GM04503 (cell line): ENCODE data around the gene TMOD3.
A peak's percentile ranks its signal among the peaks of the same experiment; 100 is the strongest.

Experiments
- DNase-seq: peaks from one replicate; pipeline ENCODE4 v3.0.0-alpha.2; 2012; ENCODE audit warnings: low read depth

The TMOD3 gene

DNA sequence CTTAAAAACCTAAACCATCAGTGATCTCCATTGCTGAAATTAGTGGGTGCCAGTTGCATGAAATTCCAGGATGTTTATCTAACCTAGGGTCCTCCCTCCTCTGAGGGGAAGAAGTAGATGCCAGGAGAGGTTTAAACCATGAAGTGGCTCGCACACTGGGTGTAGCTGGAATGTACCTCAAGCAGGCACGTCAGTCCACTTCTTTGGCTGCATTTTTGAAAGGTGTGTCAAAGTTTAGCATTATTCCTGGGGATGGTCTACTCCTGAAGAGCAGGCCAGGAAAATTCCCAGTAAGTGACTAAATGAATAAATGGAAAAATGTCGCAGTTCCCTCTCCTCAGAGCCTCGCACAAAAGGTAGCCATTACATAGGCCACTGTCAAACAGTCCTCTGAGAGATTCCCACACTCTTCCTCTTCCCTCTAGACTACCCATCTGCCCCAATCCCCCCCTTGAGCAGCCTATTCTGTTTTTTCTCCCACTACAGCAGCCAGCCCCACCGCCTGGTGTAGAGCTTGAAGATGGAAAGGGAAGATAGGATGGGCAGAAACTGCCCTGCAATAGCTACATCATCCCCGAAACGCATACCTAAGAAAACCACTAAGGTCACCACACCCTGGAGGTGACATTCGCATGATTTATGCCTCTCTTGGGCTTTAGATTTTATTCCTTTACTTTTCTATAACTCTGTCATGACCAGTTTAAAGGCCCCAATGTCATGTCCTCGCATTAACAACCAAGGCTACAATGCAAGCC, 655 bp upstream of the TMOD3 start:
- DNase-seq: no peak

DNA sequence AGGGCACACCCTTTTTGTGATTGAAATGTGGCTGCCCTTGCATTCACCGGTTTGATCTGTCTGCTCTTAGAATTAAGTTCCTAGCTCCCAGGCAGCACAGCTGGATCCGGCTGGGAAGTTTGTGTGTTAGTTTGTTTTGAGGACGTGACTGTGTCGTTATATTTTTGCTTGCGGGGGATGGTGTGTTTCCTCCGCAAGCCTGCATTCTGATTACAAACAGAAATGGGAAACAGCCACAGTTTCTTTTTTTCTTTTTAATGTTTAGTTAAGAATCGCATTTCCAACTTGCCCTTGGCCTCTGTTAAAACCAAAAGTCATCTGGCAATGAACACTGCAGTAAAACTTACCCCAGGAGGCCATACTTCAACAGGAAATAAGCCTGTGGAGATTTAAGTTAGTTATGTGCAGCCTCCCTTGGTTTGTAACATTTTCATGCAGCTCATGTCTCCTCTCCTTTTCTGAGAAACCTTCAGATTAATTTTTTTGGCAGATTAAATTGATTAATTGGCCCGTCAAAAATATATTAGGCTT, 888 bp downstream of the TMOD3 start:
- DNase-seq: no peak

DNA sequence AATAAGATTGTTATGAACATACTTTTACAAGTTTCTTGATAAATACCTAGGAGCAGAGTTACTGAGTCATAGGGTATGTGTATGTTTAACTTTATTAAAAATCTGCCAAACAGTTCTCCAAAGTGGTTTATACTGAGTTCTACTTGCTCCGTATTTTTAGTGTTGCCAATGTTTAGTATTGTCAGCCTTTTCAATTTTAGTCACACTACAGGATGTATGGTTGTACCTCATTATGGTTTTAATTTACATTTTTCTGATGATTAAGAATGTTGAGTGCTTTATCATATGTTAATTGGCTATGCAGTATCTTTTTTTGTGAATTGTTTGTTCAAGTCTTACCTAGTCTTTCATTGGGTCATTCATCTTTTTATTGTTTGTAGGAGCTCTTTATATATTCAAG, 4.3 kb downstream of the TMOD3 start:
- no peak for DNase-seq

DNA sequence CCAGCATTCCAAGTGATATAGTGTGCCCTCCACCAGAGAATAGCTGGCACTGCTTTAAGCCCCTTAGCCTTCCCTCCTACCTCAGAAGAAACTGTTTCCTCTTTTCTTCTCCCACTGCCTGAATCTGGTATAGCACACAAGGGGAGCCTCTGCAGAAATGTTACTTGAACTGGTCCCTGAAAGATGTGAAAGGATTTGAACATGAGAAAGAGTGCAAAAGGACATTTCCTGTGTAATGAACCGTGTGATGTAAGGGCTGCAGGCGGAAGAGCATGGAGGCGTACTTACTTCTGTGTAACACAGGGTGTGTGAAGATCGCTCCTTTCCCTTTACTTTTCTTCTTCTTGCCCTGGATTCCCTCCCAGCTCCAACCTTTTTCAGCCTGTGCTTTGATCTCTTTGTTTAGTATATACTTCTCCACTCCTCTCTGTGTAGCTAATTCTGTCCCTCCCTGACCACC, 8.4 kb downstream of the TMOD3 start:
- DNase-seq: no peak

DNA sequence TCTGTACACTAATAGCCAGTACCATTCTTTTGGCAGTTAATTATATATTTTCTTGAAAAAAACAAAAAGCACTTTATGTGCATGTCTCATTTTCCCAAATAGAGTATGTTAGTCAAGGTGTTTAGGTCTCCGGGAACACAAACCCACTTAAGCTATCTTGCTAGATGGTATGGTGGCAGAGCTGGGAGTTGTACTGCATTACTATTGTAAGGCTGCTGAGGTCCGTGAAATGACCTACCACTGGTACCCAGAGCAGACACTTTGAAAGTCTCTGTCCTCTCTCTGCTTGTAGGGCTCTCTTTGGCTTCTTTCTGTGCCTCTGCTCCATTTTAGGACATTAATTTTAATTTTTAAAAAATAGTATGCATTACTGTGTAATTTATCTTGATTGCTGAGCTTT, 8.8 kb downstream of the TMOD3 start:
- no peak for DNase-seq

DNA sequence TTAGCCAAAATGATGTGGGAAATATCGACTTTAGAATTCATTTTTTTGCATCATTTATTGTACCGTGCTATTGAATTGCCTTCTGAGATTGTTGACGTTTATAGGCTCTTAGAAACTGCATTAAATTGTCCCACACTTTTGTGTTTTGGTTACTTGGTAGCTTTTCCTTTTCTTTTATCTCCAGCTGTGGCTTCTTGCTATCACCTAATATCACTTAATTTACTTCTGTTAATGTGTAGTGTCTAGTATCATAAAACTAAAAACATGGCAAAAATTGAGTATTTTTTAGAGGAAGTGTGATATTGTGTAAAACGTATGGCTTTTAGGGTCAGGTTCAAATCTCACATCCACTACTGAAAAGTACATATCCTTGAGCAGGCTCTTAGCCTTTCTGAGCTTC, 11.2 kb downstream of the TMOD3 start:
- no peak for DNase-seq

DNA sequence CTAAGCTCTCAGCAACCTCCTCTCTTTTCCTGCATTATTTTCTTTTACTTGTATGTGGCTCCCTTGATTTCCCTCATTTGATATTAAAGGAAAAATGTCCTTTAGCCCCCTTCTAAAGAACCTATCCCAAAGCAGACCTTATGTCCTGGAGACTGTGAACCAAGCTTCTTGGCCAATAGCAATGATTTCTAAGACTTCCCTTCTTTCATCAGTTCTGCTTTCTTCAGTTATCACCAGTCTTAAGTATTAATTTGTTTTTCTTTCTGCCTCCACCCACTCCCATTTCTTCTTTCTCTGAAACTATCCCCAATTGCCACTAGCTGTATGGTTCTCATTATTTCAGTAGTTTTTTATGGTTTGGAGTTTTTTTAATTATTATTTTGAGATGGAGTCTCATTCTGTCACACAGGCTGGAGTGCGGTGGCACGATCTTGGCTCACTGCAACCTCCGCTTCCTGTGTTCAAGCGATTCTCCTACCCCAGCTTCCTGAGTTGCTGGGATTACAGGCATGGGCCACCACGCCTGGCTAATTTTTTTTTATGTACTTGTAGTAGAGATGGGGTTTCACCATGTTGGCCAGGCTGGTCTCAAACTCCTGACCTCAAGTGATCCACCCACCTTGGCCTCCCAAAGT, 12.1 kb downstream of the TMOD3 start:
- DNase-seq: no peak

DNA sequence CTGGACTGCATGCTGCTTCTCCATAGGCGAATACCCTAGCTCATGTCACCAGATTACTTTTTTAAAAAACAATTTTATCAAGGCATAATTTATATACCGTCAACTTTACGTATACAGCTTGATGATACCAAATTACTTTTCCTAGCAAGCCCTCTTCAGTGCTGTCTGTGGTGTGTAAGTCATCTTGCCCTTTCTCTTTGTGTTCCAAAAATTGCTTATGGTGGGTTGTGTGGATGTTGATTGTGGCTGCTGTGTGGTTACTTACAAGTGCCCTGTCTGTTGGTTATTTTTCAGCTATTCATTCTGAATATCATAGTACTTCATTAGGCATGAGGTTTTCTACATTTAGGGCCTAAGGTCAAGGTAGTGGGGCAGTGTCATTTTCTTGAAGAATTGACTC, 12.8 kb downstream of the TMOD3 start:
- no peak for DNase-seq

DNA sequence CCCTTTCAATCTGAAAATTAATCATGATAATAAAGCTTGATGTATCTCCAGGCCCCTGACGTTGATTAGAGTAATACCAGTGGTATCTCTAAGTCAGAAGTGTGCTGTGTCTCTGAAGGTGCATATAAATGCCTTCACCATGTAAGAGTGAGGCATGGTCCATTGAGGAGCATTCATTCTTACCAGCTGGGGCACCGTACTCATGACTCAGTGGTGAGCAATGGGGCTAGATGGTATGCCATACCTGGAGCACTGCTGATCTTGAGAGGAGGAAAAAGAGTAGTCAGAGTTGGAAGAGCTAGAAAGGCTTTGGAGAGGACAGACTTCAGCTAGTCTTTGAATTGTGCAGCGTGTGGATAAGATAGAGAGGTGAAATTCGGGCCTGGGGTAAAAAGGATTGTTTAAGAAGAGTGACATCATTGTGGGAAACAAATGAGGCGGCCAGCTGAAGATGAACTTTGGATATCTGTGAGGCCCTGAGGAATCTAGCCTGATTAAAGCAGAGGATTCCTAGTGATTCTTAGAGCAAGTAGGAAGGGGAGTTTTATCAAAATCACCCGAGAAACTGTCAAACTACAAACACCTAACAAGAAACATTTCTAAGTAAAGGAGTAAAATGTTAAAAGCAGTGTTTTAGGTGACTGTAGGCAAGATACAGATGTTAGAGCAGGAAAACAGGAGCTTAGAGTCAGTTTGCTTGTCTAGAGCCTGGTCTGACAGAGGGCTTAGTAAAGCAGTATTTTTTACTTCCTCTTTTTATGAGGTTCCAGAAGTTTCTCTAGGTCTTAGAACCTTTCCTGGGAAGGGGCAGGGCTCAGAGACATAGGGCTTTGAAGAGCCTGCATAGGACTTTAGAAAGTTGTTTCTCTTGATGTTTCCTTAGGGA, 13.6 kb downstream of the TMOD3 start:
- no peak for DNase-seq

DNA sequence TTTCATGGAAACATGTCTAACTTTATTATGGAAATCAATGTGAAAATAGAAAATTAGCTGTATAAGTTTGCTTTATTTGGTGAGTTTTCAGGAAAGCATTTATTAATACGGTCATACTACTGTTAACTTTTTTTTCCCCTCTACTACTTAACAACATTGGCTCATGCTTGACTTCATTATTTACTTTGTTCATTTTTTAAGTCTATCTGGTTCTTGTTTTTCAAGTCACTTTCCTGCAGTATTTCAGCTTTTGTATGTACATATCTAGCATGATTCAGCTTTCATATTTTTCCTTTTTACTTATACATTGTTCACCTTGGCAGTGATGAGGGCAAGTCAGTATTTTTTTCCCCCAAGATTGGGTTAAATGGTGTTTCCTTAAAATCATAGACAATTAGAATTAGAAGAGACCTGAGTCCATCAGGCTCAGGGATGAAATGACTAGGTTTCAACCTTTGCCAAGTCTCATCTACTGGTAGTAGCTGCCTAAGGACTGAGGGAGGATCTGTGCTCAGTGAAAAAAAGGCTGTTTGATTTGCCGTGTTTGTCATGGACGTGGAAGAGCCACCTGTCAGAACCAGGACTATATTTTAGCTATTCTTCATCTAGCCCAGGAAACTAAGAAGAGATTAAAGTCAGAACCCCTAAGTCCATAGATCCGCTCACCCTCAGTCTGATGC, 15.4 kb downstream of the TMOD3 start:
- no peak for DNase-seq

DNA sequence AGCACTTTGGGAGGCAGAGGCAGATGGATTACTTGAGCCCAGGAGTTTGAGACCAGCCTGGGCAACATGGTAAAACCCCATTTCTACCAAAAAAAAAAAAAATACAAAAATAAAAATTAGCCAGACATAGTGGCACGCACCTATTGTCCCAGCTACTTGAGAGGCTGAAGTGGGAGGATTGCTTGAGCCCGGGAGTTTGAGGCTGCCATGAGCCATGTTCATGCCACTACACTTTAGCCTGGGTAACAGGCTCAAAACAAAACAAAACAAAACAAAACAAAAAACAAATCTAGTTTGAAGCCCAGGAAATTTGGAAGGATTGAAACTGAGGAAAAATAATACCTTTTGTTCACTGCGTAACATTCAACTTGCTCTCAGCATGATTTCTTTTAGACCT, 16.6 kb downstream of the TMOD3 start:
- no peak for DNase-seq

DNA sequence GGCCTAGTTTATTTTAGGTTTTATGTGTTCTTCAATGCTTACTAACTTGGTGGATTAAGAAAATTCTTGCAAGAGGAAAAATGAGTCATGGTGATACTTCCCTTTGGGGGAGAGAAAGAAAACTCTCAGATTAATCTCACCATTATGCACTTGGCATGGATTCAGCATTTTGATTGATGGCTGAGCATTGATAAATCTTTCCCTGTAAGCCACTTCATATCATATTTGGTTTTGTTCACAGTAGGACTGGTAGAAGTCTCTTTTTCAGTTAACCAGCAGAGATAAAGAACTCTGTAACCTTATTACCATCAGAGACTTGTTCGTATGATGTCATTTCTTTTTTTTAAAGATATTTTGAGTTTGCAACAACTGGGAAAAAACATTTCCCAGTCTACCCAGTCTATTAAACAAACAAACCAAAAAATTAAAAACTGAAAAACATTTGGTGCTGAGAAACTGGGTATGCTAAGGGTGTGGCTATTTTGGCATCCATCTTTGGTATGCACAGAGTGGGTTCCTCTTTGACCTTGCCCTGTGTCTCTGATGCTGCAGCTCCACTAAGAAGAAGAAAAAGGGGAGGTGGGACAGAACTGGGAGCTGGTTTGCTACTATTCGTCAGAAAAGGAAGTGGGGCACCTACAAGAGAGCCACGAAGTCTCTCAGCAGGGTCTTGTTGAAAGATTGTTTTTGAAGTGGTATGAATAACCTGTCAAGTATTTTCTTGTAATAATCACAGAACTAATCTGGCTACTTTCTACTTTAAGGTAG, 17.2 kb downstream of the TMOD3 start:
- peak; percentile 40 for DNase-seq

DNA sequence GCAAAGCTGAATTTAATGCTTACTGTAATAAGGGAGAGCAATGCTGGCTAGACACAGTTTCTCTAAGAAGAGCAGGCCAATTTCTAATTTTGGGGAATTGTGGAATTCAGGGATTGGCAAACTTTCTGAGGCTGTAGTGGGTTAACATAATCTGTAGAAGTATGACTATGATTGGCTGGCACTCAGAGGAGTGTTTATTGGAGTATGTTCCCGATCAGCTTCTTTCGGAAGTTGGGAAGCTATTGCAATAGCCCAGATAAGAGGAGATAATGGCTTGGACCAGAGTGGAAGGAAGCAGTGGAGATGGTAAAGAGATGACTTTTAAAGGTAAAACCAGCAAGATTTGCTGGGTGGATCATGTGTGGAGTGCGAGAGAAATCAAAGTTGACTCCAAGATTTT, 19.4 kb downstream of the TMOD3 start:
- DNase-seq: no peak

DNA sequence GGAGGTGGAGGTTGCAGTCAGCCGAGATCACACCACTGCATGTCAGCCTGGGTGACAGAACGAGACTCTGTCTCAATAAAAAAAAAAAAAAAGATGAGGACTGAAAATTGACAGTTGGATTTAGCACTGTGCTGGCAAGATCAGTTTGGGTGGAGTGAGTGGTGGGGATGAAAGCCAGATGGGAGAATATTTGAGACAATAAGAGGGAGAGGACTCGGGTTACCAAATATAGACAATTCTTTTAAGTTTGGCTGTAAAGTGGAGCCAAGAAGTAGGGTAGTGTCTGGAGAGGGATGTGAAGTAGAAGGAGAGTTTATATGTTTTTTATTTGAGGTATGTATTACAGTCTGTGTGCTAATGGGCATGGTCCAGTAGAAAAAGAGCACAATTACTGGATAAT, 20.4 kb downstream of the TMOD3 start:
- DNase-seq: no peak

DNA sequence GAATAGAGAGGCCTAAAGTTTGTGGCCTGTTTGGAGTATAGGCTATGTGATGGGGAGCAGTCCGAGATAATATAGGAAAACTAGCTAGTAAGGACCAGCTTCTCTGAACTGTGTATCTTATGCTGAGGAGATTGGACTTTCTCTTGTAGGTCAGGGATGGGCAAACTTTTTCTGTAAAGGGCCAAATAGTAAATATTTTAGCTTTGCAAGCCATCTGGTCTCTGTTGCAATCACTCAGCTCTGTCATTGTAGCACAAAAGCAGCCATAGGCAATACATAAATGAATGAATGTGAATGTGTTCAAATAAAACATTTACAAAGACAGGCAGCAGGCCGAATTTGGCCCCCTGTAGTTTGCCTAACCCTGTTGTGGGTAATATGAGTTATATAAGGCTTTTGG, 24.5 kb downstream of the TMOD3 start:
- no peak for DNase-seq

DNA sequence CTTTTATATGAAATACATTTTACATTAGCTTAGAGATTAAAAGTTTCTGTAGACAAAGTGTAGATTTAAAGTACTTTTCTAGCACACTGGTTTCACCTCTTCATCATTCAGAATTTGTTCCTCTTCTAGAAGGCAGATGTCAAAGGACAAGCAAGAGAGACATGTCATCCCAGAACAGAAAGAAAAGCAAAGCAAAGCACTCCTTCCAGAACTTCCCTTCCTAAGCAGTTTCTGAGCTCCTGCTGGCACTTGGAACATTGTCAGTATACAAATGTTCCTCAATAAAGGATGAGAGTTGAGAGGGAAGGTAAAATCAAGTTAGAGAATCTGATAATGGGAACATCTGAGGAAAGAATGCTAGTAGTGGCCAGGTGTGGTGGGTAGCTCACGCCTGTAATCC, 26.2 kb downstream of the TMOD3 start:
- DNase-seq: no peak

DNA sequence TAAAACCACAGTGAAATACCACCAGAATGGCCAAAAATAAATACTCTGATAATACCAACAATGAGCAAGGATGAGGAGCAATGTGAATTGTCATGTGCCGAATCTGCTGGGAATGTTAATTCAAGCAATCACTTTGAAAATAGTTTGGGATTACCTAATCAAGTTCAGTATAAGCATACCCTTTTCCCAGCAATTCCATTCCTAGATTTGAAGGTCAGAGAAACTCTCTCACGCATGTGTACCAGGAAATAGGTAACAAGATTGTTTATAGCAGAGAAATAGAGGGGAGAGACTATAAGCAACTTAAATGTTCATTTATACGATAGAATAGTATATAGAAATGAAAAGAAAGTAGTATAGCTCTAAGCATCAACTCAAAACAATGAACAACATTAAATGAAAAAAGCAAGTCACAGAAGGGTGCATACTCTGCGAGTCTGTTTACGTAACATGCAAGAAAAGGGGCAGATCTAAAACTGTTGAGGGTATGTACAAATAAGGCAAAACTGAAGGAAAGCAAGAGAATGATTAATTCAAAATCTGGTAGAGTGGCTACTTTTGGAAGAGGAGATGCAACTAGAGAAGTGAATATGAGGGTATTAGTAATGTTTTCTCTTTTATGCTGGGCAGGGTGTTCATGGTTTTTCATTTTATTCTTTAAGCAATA, 27.4 kb downstream of the TMOD3 start:
- no peak for DNase-seq

DNA sequence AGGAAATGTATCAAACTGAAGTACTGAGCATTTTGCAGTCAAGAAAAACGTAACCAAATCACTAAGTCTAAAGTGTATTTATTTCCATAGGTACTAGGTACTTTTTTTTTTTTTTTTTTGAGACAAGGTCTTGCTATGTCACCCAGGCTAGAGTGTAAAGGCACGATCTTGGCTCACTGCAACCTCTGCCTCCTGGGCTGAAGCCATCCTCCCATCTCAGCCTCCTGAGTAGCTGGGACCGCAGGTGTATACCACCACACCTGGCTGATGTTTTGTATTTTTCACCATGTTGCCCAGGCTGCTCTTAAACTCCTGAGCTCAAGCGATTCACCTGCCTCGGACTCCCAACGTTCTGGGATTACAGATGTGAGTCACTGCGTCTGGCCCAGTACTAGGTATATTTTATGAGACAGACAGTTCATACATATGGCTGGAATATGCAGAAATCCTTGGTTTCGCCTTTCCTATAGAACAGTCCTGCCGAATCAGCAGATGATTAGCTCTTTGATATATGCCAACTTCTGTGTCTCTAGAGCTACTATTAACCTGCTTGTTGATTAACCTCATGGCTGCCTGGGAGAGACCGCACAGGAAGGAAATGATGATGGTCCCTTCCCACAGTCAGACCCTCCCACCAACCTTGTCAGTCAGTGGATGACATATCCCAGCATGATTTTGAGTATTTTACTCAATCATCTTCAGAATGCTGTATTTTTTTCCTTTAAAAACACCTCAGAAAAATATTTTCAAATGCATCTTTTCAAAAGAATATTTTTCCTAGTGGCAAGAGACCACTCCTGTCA, 32.3 kb downstream of the TMOD3 start:
- no peak for DNase-seq

DNA sequence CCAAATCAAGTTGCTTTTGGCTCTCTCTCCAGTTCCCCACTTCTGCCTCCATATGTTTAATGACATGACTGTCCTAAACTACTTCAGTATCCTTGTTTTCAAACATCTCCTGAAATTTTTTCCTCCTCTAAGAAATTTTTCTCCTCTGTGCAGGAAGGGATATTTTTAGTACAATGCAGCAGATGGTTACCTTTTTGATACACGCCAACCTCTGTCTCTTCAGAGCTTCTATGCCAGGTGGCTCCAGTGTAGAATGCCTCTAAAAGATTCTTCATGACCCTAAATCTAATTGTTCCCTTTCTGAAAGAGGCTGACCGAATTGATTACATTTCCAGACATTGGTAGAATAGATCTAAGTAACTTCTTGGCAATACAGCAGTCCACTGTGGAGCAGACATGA, 33.7 kb downstream of the TMOD3 start:
- no peak for DNase-seq
